ENCODE results near the gene CX3CL1. TPM values are rescaled to one million over a fixed set of nuclear protein-coding genes. Genes with fewer than 3 reads are reported as not detected.

CX3CL1 gene
- total and polyA plus RNA-seq, 9 of the 15 experiments (the other 6 are each of a cell fraction or from before 2014, with no cell fraction given) = 0.09 TPM; not detected in 8

GRCh38 chr16:57383276-57384247 lies 11.3 kb downstream of the CX3CL1 start:
- DNase-seq (ENCODE audit: extremely low read depth in 1 of 4, low spot score in 3 of 4) = no peak
- CTCF ChIA-PET (ENCODE audit: low intra/inter-chr PET ratio) = no interaction called here
- H3K9ac ChIP-seq (ENCODE audit: insufficient read depth in 1 of 2, low read depth in 2 of 2, low read length in 2 of 2) = peak overlapping the region in 1 of 2 experiments; percentile 17; a peak in 1 of 4 replicates

More at GRCh38 chr16:57383276-57384247, 11.3 kb downstream of the CX3CL1 start:
- H3K4me2 ChIP-seq (ENCODE audit: insufficient read depth, low read length) = no peak overlapping the region
- ATAC-seq (no peak; the same call in 2 of the 3 replicates), FAIRE-seq (no peak)
- no peak overlapping the region for H2AFZ ChIP-seq (ENCODE audit: low read depth, low read length)
- H3K79me2 ChIP-seq (ENCODE audit: control insufficient read depth, insufficient read depth, low read length) = no peaks in the 10 kb centered on the region
- no peak overlapping the region for H3K4me3 ChIP-seq
- no peaks in the 10 kb centered on the region for H3K9me1 ChIP-seq (ENCODE audit: control insufficient read depth, insufficient read depth, low read length)
- no peak overlapping the region for H3K27ac ChIP-seq (ENCODE audit: extremely low read depth, low read depth, low read length)
- peaks cover 0 to 10% of the 10 kb centered on the region in 2 experiments; a peak in 2 of 5 replicates for H3K4me1 ChIP-seq (replicated peaks in 1 of 2; ENCODE audit: control insufficient read depth in 2 of 2, insufficient read depth in 2 of 2, low read length in 2 of 2)
- POLR2A ChIA-PET = interaction anchor here (1.2 kb wide), 1 partner anchor 10 kb away, joined by 3 read pairs; no protein-coding TSS in a partner anchor
- WGBS (ENCODE audit: insufficient coverage, low coverage, missing lambda C conversion rate) = under 1% methylated on average over 8 of the region's 8 CpGs
- TF ChIP-seq ERF (CRISPR knock-in tag; IDR thresholded peaks at IDR 0.05) = no peak
- TF ChIP-seq PHF20 (IDR thresholded peaks at IDR 0.05; ENCODE audit: partially characterized antibody) = no peak
- no peak for TF ChIP-seq PTRF (tag; IDR thresholded peaks at IDR 0.05)
- no peak for TF ChIP-seq HSF4 (CRISPR knock-in tag; IDR thresholded peaks at IDR 0.05; ENCODE audit: borderline replicate concordance)
- no peak for TF ChIP-seq POLR3A (IDR thresholded peaks at IDR 0.05; ENCODE audit: borderline replicate concordance, extremely low read depth, insufficient read depth, insufficient read length)
- H3K9me3 ChIP-seq (replicated peaks; ENCODE audit: control insufficient read depth, insufficient read depth, low read depth, low read length) = no peaks in the 10 kb centered on the region
- H3K27me3 ChIP-seq (ENCODE audit: control insufficient read depth in 2 of 2, insufficient read depth in 2 of 2, low read length in 2 of 2) = peaks cover 26 to 69% of the 10 kb centered on the region in 2 experiments; a peak in 4 of 5 replicates
- H3K36me3 ChIP-seq (ENCODE audit: control insufficient read depth, insufficient read depth, low read length) = no peaks in the 10 kb centered on the region
- in situ Hi-C loops (cut with MboI) = no loop called here
- no TSS peak for BruUV-seq (replicated peaks)
- H4K20me1 ChIP-seq (replicated peaks; ENCODE audit: control insufficient read depth, insufficient read depth, low read length) = 0 out of 2 replicates have a peak, but pooled peaks cover 3% of the 10 kb centered on the region
- intact Hi-C loops (cut with micrococcal nuclease) = no loop called here

Data from K562 (cell line).